ENCODE data around the gene HSF2. TPM values are rescaled to one million over a fixed set of nuclear protein-coding genes. Genes with fewer than 3 reads are reported as not detected.

The HSF2 gene
- total and polyA plus RNA-seq, 7 donors: 3.5 to 37.1 (median 22.4) TPM

DNA sequence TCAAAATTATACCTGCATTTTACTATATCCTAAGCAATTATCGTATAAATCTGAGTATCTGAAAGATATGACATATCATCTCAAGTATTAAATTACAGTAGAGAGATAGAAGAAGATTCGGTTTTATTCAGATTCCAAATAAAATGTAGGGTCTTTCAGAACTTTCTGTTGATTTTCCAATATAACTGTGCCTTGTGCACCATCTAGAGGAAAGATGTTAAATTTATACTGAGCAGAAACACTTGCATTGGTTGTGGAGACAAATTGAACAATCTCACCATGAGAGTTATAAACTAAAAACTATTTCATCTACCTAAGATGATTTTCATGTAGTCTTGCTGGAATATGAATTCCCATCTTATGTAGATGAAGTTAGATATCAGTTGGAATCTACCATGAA lies 26.8 kb upstream of the HSF2 start:
- Histone ChIP-seq H3K4me1 (no peaks in the 10 kb centered on the region), H3K9me3 (no peaks in the 10 kb centered on the region), H3K27ac (no peak overlapping the region), H3K27me3 (no peaks in the 10 kb centered on the region), H3K4me3 (no peak overlapping the region), H3K36me3 (no peaks in the 10 kb centered on the region)
- WGBS, 2 donors: 24 to 54% methylated on average over 2 of the region's 2 CpGs
- intact Hi-C loops (cut with DNase I): loop anchor here (10.0 kb wide), 1 partner anchor 938 kb away; the partner anchor contains the start of gene GJA1
- no peak for DNase-seq
- TF ChIP-seq, protein P1, sequence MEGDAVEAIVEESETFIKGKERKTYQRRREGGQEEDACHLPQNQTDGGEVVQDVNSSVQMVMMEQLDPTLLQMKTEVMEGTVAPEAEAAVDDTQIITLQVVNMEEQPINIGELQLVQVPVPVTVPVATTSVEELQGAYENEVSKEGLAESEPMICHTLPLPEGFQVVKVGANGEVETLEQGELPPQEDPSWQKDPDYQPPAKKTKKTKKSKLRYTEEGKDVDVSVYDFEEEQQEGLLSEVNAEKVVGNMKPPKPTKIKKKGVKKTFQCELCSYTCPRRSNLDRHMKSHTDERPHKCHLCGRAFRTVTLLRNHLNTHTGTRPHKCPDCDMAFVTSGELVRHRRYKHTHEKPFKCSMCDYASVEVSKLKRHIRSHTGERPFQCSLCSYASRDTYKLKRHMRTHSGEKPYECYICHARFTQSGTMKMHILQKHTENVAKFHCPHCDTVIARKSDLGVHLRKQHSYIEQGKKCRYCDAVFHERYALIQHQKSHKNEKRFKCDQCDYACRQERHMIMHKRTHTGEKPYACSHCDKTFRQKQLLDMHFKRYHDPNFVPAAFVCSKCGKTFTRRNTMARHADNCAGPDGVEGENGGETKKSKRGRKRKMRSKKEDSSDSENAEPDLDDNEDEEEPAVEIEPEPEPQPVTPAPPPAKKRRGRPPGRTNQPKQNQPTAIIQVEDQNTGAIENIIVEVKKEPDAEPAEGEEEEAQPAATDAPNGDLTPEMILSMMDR (IDR thresholded peaks at IDR 0.05): no peak
- TF ChIP-seq EP300 (IDR thresholded peaks at IDR 0.05): no peak
- TF ChIP-seq POLR2A (IDR thresholded peaks at IDR 0.05): no peak
- no peak for TF ChIP-seq POLR2AphosphoS5 (IDR thresholded peaks at IDR 0.05)

DNA sequence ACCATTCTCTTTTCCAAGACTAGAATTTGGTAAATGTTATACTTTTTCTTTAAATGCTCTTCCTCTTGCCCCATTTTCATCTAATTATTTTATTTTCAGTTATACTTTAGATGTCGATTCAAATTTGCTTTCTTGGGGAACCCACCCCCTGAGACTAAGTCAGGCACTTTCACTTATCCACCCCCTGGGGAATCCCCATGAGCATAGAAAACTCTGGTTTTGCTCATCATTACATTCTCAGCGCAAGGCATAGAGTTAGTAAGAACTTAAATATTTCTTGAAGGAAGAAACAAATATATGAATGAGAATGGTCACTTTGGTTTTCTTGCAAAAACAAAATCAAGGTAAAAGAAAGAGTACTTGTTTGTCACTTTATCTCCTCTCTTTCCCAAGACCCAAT lies 25.1 kb upstream of the HSF2 start:
- H3K4me1 ChIP-seq: no peaks in the 10 kb centered on the region
- 83 to 91% methylated on average over 2 of the region's 2 CpGs for WGBS, 2 donors
- H3K27ac ChIP-seq: no peak overlapping the region
- H3K4me3 ChIP-seq: no peak overlapping the region
- H3K36me3 ChIP-seq: no peaks in the 10 kb centered on the region
- H3K27me3 ChIP-seq: no peaks in the 10 kb centered on the region
- TF ChIP-seq POLR2A (IDR thresholded peaks at IDR 0.05) (no peak), EP300 (IDR thresholded peaks at IDR 0.05) (no peak), POLR2AphosphoS5 (IDR thresholded peaks at IDR 0.05) (no peak)
- DNase-seq: no peak
- intact Hi-C loops (cut with DNase I): loop anchor here (10.0 kb wide), 1 partner anchor 940 kb away; the partner anchor contains the start of gene GJA1
- no peaks in the 10 kb centered on the region for H3K9me3 ChIP-seq

DNA sequence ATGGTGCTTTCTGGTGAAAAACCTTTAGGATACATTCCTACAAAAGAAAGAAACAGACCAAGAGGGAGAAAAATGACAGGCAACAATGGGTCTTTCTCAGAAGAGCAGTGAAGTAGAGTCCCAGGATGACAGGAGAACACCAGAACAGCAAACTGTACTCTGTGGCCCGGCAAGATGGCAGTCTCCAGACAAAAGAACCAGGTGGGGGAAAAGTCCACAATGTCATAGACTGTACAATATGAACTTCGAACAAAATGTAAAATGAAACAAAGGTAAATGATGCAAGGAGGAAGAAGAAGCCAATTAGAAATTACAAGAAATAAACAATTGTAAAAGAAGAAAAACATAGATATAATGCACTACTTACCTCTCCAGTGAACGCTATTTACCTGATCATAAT lies 23.2 kb upstream of the HSF2 start:
- WGBS, 2 donors: 23 to 66% methylated on average over 3 of the region's 3 CpGs
- Histone ChIP-seq H3K4me3 (no peak overlapping the region), H3K27me3 (no peaks in the 10 kb centered on the region), H3K27ac (no peak overlapping the region), H3K4me1 (no peaks in the 10 kb centered on the region), H3K36me3 (no peaks in the 10 kb centered on the region), H3K9me3 (no peaks in the 10 kb centered on the region)
- TF ChIP-seq POLR2AphosphoS5 (IDR thresholded peaks at IDR 0.05) (no peak), EP300 (IDR thresholded peaks at IDR 0.05) (no peak), POLR2A (IDR thresholded peaks at IDR 0.05) (no peak)
- TF ChIP-seq, protein P1 (IDR thresholded peaks at IDR 0.05): no peak
- intact Hi-C loops (cut with DNase I): loop anchor here (10.0 kb wide), 1 partner anchor 941 kb away; the partner anchor contains the start of gene GJA1
- DNase-seq: no peak

DNA sequence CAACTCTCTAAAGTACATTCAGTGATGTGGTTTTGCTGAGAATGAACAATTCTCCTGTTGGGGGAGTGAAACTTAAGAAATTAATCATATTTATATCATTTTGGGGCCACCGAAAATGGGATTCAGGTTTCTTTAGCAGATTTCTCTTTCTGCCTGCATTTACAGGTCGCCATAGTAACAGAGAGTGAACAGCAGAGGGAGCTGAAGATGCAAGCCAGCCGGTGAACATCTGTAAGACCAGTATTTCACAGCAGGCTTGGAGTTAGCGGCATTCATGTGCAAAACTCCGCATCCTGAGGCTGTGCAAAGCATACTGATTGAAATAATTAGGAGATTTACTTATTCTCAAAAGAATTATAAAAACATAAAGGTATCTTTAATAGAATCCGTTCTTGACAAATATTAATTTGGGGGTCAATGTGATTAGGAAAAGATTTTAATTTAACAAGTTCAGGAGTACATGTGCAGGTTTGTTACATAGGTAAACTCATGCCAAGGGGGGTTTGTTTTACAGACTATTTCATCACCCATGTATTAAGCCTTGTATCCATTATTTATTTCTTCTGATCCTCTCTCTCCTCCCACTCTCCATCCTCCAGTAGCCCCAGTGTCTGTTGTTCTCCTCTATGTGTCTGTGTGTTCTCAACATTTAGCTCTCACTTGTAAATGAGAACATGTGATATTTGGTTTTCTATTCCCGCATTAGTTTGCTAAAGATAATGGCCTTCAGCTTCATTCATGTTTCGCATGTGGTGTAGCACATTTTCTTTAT lies 17.8 kb upstream of the HSF2 start:
- Histone ChIP-seq H3K9me3 (no peaks in the 10 kb centered on the region), H3K4me1 (no peaks in the 10 kb centered on the region), H3K27me3 (no peaks in the 10 kb centered on the region), H3K36me3 (no peaks in the 10 kb centered on the region), H3K27ac (no peak overlapping the region), H3K4me3 (no peak overlapping the region)
- WGBS, 2 donors: 13 to 28% methylated on average over 8 of the region's 8 CpGs
- DNase-seq: peak; percentile 83
- intact Hi-C loops (cut with DNase I): loop anchor here (2.0 kb wide), 1 partner anchor 147 kb away; no protein-coding TSS in a partner anchor
- no peak for TF ChIP-seq POLR2AphosphoS5 (IDR thresholded peaks at IDR 0.05)
- TF ChIP-seq, protein P1 (IDR thresholded peaks at IDR 0.05): peak; percentile 31 to 69 (median 58)

DNA sequence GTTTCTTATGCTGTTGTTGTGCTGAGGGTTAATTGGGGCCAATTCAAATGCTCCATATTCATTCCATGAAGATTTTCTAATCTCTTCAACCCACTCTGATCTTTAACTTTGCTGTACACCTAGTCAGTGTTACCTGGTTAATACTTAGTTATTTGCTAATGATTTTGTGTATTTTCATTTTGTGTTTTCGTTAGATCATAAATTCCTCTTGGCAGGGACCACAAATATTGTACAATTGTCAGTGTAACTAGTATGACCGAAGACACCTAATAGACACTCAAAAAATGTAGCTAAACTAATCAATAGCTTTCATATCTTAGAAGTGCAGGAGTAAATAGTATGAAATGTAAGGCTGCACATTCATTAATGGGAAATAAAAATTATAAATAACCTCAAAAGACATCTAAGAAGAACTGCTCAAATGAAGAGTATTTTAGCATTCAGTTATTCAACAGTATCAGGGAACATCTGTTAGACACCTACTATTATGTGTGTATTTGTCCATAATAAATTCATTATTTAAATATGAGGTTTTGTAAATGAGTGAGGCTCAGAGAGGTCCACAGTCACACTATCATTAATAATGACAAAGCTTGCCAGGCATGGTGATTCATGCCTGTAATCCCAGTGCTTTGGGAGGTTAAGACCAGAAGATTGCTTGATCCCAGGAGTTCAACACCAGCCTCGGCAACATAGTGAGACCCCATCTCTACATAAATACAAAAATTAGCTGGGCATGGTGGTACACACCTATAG lies 13.4 kb upstream of the HSF2 start:
- no peak overlapping the region for H3K27ac ChIP-seq
- H3K27me3 ChIP-seq: no peaks in the 10 kb centered on the region
- no peak for DNase-seq
- no peaks in the 10 kb centered on the region for H3K36me3 ChIP-seq
- intact Hi-C loops (cut with DNase I): no loop called here
- peaks cover 0 to 24% (median 9%) of the 10 kb centered on the region in 4 donors for H3K4me1 ChIP-seq
- no peaks in the 10 kb centered on the region for H3K9me3 ChIP-seq
- no peak overlapping the region for H3K4me3 ChIP-seq
- no peak for TF ChIP-seq POLR2A (IDR thresholded peaks at IDR 0.05)
- TF ChIP-seq POLR2AphosphoS5 (IDR thresholded peaks at IDR 0.05): no peak
- TF ChIP-seq, protein P1 (IDR thresholded peaks at IDR 0.05): no peak
- no peak for TF ChIP-seq EP300 (IDR thresholded peaks at IDR 0.05)
- whole genome bisulfite sequencing, 2 donors: 60 to 86% methylated on average over 3 of the region's 3 CpGs
